Ishikawa (cell line): ENCODE data around the gene IQCF5.

Source experiments
- CREB1 ChIP-seq: IDR thresholded peaks from 2 replicates; pipeline ENCODE4 v1.6.1; 2012; ENCODE audit warnings: low read depth
- EGR1 ChIP-seq: IDR thresholded peaks from 2 replicates; pipeline ENCODE4 v1.6.1; 2012
- EP300 ChIP-seq: IDR thresholded peaks from 2 replicates; pipeline ENCODE4 v1.6.1; 2012; ENCODE audit warnings: borderline replicate concordance
- FOXM1 ChIP-seq: IDR thresholded peaks from 2 replicates; pipeline ENCODE4 v1.6.1; 2012; ENCODE audit warnings: low read depth, borderline replicate concordance
- NFIC ChIP-seq: IDR thresholded peaks from 2 replicates; pipeline ENCODE4 v1.6.1; 2012
- TAF1 ChIP-seq: IDR thresholded peaks from 2 replicates; pipeline ENCODE4 v1.6.1; 2012; ENCODE audit warnings: low read depth, mild to moderate bottlenecking
- TCF12 ChIP-seq: IDR thresholded peaks from 2 replicates; pipeline ENCODE4 v1.6.1; 2012; ENCODE audit warnings: low read depth
- TF ChIP-seq, protein P1 (sequence below): IDR thresholded peaks from 2 replicates; pipeline ENCODE4 v1.6.1; 2012
- TF ChIP-seq, protein P2 (sequence below): IDR thresholded peaks from 2 replicates; pipeline ENCODE4 v1.6.1; 2012; ENCODE audit warnings: low read depth, mild to moderate bottlenecking

DNA sequence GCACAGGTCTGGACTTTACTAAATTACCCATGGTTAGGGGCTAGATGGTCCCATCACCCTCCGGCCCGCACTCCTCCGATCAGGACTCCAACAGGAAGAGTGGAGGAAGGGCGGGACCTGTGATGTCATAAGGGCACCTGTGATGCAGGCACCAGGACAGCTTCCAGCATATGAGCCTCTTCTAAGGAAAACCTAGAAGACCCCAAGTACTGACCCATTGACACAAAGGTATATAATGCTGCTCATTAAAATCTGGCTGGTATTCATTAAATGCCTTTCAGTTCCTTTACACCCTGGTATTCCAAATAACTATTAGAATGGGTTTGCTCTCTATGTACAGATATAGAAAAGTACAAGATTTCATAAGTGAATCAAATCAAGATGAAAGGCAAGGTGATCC is at the start of gene IQCF5:
- TF ChIP-seq EGR1 (no peak), FOXM1 (no peak), EP300 (no peak), CREB1 (no peak), TAF1 (no peak), NFIC (no peak), TCF12 (no peak)
- TF ChIP-seq, protein P1, sequence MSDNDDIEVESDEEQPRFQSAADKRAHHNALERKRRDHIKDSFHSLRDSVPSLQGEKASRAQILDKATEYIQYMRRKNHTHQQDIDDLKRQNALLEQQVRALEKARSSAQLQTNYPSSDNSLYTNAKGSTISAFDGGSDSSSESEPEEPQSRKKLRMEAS = no peak
- TF ChIP-seq, protein P2, sequence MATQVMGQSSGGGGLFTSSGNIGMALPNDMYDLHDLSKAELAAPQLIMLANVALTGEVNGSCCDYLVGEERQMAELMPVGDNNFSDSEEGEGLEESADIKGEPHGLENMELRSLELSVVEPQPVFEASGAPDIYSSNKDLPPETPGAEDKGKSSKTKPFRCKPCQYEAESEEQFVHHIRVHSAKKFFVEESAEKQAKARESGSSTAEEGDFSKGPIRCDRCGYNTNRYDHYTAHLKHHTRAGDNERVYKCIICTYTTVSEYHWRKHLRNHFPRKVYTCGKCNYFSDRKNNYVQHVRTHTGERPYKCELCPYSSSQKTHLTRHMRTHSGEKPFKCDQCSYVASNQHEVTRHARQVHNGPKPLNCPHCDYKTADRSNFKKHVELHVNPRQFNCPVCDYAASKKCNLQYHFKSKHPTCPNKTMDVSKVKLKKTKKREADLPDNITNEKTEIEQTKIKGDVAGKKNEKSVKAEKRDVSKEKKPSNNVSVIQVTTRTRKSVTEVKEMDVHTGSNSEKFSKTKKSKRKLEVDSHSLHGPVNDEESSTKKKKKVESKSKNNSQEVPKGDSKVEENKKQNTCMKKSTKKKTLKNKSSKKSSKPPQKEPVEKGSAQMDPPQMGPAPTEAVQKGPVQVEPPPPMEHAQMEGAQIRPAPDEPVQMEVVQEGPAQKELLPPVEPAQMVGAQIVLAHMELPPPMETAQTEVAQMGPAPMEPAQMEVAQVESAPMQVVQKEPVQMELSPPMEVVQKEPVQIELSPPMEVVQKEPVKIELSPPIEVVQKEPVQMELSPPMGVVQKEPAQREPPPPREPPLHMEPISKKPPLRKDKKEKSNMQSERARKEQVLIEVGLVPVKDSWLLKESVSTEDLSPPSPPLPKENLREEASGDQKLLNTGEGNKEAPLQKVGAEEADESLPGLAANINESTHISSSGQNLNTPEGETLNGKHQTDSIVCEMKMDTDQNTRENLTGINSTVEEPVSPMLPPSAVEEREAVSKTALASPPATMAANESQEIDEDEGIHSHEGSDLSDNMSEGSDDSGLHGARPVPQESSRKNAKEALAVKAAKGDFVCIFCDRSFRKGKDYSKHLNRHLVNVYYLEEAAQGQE = no peak
